HEK293 (cell line): ENCODE measurements around the gene GAS1.

ENCODE experiments used
- CTCF ChIP-seq: fragments of 450-650 bp; formaldehyde crosslinking; IDR thresholded peaks from 2 replicates; pipeline ENCODE4 v1.5.1; 2016; ENCODE audit warnings: missing biosample characterization, missing genetic modification characterization
- PATZ1 ChIP-seq: fragments of 450-650 bp; formaldehyde crosslinking; IDR thresholded peaks from 2 replicates; pipeline ENCODE4 v1.5.1; 2016; ENCODE audit warnings: missing biosample characterization, missing genetic modification characterization
- REST ChIP-seq: fragments of 450-650 bp; formaldehyde crosslinking; IDR thresholded peaks from 2 replicates; pipeline ENCODE4 v1.5.1; 2016; ENCODE audit warnings: missing biosample characterization, missing genetic modification characterization
- ZBTB11 ChIP-seq: fragments of 450-650 bp; formaldehyde crosslinking; conservative IDR thresholded peaks from 2 replicates; pipeline ENCODE4 v1.5.1; 2016; ENCODE audit warnings: low read depth, missing biosample characterization, missing genetic modification characterization

- TF ChIP-seq CTCF (tag by site-specific recombination) = no peak
- TF ChIP-seq PATZ1 (tag by site-specific recombination) = no peak
- TF ChIP-seq REST (tag by site-specific recombination) = no peak
- TF ChIP-seq ZBTB11 (tag by site-specific recombination) = no peak
Observed at GRCh38 chr9:86946201-86947145, 833 bp downstream of the GAS1 start.
